HEK293 (cell line): ENCODE data around the gene CLASP2.
A peak's percentile ranks its signal among the peaks of the same experiment; 100 is the strongest.

Experiments
- EGR2 ChIP-seq: fragments of 450-650 bp; formaldehyde crosslinking; IDR thresholded peaks from 2 replicates; pipeline ENCODE4 v1.5.1; 2016; ENCODE audit warnings: low read depth, missing biosample characterization, missing genetic modification characterization
- PRDM1 ChIP-seq: fragments of 450-650 bp; formaldehyde crosslinking; IDR thresholded peaks from 2 replicates; pipeline ENCODE4; 2016; ENCODE audit warnings: missing biosample characterization, missing genetic modification characterization
- SALL2 ChIP-seq: fragments of 450-650 bp; formaldehyde crosslinking; IDR thresholded peaks from 2 replicates; pipeline ENCODE4 v1.5.0; 2017; ENCODE audit warnings: missing biosample characterization, mild to moderate bottlenecking, missing genetic modification characterization, borderline replicate concordance
- ZNF184 ChIP-seq: fragments of 450-650 bp; IDR thresholded peaks from 2 replicates; pipeline ENCODE4 v1.5.1; 2018; ENCODE audit warnings: missing biosample characterization, mild to moderate bottlenecking, missing genetic modification characterization
- ZNF211 ChIP-seq: fragments of 450-650 bp; formaldehyde crosslinking; IDR thresholded peaks from 2 replicates; pipeline ENCODE4 v1.5.1; 2016; ENCODE audit warnings: low read depth, missing biosample characterization, missing genetic modification characterization
- ZNF416 ChIP-seq: fragments of 450-650 bp; formaldehyde crosslinking; IDR thresholded peaks from 2 replicates; pipeline ENCODE4 v1.5.1; 2016; ENCODE audit warnings: missing biosample characterization, missing genetic modification characterization
- ZNF629 ChIP-seq: fragments of 450-650 bp; formaldehyde crosslinking; IDR thresholded peaks from 2 replicates; pipeline ENCODE4 v1.5.1; 2017; ENCODE audit warnings: missing biosample characterization, missing genetic modification characterization
- ZNF843 ChIP-seq: fragments of 450-650 bp; formaldehyde crosslinking; IDR thresholded peaks from 2 replicates; pipeline ENCODE4 v1.5.1; 2016; ENCODE audit warnings: missing biosample characterization, missing genetic modification characterization
- TF ChIP-seq, protein P1 (sequence below): fragments of 450-650 bp; formaldehyde crosslinking; IDR thresholded peaks from 2 replicates; pipeline ENCODE4 v1.5.1; 2016; ENCODE audit warnings: missing biosample characterization, missing genetic modification characterization
- TF ChIP-seq, protein P2 (sequence below): fragments of 450-650 bp; formaldehyde crosslinking; IDR thresholded peaks from 2 replicates; pipeline ENCODE4 v1.5.1; 2016; ENCODE audit warnings: missing biosample characterization, missing genetic modification characterization

DNA sequence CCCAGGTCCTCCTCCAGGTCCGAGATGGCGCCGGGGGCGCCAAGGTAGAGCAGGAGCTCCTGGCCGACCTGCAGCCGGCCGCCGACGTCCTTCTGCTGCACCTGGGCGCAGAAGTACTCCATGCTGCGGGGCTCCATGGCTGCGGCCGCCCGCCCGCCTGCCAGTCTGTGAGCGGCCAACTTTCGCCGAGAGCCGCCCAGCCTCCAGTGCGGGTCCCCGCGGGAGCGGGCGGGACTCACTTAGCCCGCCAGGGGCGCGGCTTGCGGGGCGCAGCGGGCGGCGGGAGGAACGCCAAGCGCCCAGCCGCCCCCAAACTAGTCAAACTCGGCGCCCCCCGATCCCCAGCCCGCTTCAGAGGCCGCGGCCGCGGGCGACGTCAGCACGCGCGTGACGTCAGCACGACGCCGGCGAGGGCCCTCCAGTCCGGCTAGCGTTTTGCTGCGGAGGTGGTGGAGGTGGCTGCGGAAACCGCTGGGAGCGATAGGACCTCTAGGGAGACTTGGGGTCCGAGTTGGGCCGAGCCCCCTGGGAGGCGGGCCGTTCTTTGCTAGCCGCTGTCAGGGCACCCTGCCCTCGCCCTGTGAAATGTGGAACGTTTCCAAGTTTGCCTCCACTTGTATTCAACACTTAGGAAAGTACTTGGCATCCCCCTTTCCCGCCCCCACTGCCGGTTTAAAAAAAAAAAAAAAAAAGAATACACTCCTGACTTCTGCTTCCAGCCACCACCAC lies at the start of gene CLASP2:
- TF ChIP-seq, protein P1, sequence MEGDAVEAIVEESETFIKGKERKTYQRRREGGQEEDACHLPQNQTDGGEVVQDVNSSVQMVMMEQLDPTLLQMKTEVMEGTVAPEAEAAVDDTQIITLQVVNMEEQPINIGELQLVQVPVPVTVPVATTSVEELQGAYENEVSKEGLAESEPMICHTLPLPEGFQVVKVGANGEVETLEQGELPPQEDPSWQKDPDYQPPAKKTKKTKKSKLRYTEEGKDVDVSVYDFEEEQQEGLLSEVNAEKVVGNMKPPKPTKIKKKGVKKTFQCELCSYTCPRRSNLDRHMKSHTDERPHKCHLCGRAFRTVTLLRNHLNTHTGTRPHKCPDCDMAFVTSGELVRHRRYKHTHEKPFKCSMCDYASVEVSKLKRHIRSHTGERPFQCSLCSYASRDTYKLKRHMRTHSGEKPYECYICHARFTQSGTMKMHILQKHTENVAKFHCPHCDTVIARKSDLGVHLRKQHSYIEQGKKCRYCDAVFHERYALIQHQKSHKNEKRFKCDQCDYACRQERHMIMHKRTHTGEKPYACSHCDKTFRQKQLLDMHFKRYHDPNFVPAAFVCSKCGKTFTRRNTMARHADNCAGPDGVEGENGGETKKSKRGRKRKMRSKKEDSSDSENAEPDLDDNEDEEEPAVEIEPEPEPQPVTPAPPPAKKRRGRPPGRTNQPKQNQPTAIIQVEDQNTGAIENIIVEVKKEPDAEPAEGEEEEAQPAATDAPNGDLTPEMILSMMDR = no peak
- TF ChIP-seq, protein P2, sequence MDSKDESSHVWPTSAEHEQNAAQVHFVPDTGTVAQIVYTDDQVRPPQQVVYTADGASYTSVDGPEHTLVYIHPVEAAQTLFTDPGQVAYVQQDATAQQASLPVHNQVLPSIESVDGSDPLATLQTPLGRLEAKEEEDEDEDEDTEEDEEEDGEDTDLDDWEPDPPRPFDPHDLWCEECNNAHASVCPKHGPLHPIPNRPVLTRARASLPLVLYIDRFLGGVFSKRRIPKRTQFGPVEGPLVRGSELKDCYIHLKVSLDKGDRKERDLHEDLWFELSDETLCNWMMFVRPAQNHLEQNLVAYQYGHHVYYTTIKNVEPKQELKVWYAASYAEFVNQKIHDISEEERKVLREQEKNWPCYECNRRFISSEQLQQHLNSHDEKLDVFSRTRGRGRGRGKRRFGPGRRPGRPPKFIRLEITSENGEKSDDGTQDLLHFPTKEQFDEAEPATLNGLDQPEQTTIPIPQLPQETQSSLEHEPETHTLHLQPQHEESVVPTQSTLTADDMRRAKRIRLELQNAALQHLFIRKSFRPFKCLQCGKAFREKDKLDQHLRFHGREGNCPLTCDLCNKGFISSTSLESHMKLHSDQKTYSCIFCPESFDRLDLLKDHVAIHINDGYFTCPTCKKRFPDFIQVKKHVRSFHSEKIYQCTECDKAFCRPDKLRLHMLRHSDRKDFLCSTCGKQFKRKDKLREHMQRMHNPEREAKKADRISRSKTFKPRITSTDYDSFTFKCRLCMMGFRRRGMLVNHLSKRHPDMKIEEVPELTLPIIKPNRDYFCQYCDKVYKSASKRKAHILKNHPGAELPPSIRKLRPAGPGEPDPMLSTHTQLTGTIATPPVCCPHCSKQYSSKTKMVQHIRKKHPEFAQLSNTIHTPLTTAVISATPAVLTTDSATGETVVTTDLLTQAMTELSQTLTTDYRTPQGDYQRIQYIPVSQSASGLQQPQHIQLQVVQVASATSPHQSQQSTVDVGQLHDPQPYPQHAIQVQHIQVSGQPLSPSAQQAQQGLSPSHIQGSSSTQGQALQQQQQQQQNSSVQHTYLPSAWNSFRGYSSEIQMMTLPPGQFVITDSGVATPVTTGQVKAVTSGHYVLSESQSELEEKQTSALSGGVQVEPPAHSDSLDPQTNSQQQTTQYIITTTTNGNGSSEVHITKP (tag by site-specific recombination) = peak; percentile 29; the same call in 1 of the 2 replicates
- TF ChIP-seq ZNF211 (tag by site-specific recombination) (no peak), EGR2 (peak; percentile 73), ZNF843 (tag by site-specific recombination) (no peak), PRDM1 (tag by site-specific recombination) (no peak), ZNF629 (peak; percentile 97), ZNF184 (tag by site-specific recombination) (no peak), SALL2 (no peak), ZNF416 (tag by site-specific recombination) (no peak)
